Posterior vena cava (tissue), 2 donors: ENCODE data around the gene TSTD1. TPM values are rescaled to one million over a fixed set of nuclear protein-coding genes. Genes with fewer than 3 reads are reported as not detected.
A peak's percentile ranks its signal among the peaks of the same experiment; 100 is the strongest.
"Not testable (repeated sequence)": the region's sequence is repeated elsewhere in the genome, so short reads cannot be mapped to it uniquely, and the experiment has no call there.

Experiments
- DNase-seq: peaks from one replicate; pipeline ENCODE4 v3.0.0-alpha.2; 2020; ENCODE audit warnings: low spot score
- intact Hi-C, 2 donors: fragments of 100-400 bp; cut with DNase I; formaldehyde crosslinking; loops; one replicate each; pipeline versions ENCODE4 v1.14.1 to v1.14.2; 2022 to 2023
- total RNA-seq, 2 donors: library from RNA; stranded (reverse); fragmentation: NEBNext Ultra II Directional; extraction: Animal tissue kit (Norgen Biotek cat#: 25700); gene quantifications; one replicate each; pipeline ENCODE4 v1.2.1, GENCODE V29; 2021
- donor health status: DM: yes; HTN: yes; CAD: no.
- donor health status: DM: yes; HTN: yes; CAD: no.

Gene TSTD1
- total RNA-seq, 2 donors from 2014 or later = 4.5 to 12.5 TPM

GRCh38 chr1:161070761-161071160, 32.0 kb upstream of the TSTD1 start:
- intact Hi-C loops = no loop called here
- DNase-seq = no peak

DNA sequence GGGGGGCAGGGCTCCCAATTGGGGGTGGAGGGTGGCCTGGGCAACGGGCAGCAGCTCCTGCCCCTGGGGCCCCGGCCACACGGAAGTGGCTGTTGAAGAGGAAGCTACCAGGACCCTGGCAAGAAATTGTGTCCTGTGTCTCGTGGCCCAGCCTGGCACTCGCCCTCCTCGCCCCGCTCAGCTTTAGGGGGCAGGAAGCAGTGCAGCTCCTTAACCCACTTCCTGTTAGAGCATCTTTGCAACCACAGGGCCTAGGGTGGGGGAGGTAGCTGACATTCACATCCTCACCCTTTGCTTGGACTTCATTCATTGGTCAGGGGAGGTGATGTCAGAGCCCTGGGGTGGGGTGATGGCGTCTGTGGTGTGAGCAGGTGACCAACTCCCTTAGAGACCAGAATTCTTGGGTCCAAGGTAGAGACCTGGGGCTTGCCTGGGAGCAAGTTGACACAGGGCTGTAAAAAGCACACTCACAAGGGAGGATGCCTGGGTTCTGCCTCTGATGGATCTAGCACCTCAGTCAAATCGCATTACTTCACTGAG, 31.0 kb upstream of the TSTD1 start, which contains the start of gene ARHGAP30:
Gene ARHGAP30, minus strand, starts transcription at position 161 of the 540 bp plus-strand sequence. CDS start 267 bp downstream, outside the sequence.
- peak; percentile 93 for DNase-seq
- intact Hi-C loops = no loop called here

- DNase-seq = no peak
- intact Hi-C loops = no loop called here
Observed at GRCh38 chr1:161069241-161069640, 30.5 kb upstream of the TSTD1 start.

DNA sequence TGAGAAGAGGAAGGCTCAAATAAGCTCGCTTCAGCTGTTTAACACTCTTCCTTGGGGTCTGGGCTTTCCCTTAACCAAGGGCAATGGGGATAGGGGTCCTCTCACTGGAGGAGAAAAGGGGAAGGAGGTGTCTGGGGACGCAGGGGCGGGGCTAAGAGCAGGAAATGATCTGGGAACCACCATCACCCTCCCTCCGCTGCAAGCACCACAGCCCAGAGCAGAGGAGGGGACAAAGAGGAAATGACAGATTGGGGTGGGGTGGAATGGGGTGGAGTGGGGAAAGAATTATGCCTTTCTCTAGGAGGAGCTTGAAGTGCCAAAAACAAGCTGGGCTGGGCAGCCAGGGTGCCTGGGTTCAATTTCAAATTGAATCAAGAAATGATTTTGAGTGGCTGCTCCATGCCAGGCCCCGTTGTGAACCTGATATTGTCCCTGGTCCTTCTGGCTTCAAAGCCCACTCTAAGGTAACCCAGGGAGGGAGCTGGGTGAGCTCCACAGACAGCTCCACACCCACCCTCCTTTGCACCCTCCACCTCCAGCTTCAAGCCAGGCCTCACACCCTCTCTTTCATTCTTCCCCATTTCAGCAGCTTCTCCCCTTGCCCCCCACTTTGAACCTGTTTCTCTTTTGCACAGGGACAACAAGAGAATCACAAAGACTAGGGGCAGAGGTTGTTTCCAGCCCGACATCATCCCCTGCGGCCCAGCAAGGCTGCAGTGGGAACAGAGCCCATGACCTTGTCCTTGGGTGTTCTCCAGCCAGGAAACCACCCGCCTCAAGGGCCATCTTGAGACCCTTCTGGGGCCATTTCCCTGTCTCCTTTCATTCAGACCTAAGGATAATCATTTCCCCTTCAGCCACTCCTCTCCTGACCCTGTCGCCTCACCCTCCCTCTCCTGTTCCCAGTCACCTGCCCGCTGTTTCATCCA, 29.8 kb upstream of the TSTD1 start:
- intact Hi-C loops = no loop called here
- peak; percentile 91 for DNase-seq

- no peak for DNase-seq
- intact Hi-C loops = no loop called here
Observed at GRCh38 chr1:161066694-161067093, 27.9 kb upstream of the TSTD1 start.

GRCh38 chr1:161065681-161066080, 26.9 kb upstream of the TSTD1 start:
- intact Hi-C loops, DNase-seq: not testable (repeated sequence)

DNA sequence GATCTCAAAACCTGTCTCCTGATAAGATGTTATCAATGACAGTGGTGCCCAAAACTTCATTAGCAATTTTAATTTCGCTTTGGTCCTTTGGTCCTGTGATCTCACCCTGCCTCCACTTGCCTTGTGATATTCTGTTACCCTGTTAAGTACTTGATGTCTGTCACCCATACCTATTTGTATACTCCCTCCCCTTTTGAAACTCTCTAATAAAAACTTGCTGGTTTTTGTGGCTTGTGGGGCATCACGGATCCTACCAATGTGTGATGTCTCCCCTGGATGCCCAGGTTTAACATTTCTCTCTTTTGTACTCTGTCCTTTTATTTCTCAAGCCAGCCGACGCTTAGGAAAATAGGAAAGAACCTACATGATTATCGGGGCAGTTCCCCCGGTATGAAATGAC, 25.2 kb upstream of the TSTD1 start:
- intact Hi-C loops = not testable (repeated sequence)

GRCh38 chr1:161061419-161061818, 22.7 kb upstream of the TSTD1 start:
- intact Hi-C loops = no loop called here
- DNase-seq = no peak

More for the DNA sequence above, 25.2 kb upstream of the TSTD1 start:
- not testable (repeated sequence) for DNase-seq

- DNase-seq = no peak
- intact Hi-C loops = no loop called here
Observed at GRCh38 chr1:161059293-161059692, 20.5 kb upstream of the TSTD1 start.

DNA sequence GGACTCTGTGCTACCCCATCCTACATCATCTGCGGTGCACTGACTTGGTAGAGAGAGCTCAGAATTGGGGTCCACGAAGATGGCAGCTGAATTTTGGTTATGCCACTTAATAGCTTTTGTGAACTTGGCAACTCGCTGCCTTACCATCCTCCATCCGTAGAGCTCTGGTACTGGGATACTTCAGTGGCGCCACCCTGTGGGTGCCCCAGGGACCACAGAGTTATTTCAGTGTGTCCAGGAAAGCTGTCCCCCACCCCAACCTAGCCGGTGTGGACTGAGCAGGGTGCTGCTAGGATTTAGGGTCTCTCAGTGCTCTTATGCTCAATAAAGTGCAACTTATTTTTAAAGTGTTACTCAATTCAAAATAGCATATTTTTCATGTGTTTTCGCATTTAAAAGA, 16.0 kb upstream of the TSTD1 start:
- intact Hi-C loops = no loop called here
- DNase-seq = no peak

DNA sequence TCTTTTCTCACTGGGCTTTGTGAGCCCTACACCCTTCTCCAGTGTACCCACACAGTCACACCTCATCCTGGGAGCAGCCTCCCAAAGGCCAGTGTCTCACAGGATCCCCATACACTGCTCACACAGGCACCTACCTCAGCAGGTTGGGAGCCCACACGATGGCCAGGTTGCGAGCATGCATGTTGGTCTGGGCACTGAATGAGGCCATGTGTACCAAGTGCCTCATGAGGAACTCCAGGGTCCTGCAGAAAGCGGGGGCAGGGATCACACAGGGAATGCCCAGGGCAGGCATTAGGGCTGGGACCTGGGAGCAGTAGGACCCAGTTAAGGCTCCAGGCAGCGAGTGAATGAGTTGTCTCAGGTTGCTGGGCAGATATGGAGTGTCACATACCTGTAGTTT, 15.5 kb upstream of the TSTD1 start:
- no peak for DNase-seq
- intact Hi-C loops = no loop called here

DNA sequence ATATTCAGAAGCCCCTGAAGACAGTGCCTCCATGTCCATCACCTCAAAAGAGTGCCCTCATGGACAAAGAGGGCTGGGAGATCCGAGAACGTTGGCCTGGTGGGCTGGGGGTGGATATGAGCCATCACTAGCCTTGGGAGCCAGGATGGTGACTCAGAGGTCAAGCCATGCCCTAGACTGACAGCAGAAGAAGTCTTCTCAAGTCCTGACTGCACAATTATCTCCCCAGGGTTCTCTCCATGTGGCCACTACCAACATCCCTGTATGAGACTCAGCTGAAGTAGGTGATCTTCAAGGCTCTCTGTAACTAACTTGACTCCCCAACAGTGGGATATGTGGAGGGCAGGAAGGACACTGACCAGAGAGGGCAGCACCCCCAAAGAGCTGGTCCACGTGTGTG, 14.1 kb upstream of the TSTD1 start:
- intact Hi-C loops = no loop called here
- no peak for DNase-seq

DNA sequence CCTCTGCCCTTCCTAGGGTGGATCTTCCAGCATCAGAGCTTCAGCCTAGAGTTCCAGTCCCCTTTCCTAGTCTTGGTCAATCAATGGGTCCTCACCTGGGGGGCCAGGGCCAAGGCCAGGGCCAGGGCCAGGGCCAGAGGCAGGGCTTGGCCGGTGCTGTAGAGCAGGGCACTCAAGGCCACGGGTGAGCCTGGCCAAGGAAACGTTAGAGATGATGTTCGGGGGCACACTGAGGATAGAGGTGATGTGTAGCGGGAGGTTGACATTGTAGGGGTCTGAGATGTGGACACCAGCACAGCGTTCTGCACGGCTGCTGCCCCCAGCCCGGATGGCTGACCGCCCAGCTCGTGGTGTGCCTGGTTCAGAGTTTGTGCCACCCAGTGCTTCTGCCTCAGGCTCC, 12.5 kb upstream of the TSTD1 start:
- intact Hi-C loops = no loop called here
- DNase-seq = no peak

DNA sequence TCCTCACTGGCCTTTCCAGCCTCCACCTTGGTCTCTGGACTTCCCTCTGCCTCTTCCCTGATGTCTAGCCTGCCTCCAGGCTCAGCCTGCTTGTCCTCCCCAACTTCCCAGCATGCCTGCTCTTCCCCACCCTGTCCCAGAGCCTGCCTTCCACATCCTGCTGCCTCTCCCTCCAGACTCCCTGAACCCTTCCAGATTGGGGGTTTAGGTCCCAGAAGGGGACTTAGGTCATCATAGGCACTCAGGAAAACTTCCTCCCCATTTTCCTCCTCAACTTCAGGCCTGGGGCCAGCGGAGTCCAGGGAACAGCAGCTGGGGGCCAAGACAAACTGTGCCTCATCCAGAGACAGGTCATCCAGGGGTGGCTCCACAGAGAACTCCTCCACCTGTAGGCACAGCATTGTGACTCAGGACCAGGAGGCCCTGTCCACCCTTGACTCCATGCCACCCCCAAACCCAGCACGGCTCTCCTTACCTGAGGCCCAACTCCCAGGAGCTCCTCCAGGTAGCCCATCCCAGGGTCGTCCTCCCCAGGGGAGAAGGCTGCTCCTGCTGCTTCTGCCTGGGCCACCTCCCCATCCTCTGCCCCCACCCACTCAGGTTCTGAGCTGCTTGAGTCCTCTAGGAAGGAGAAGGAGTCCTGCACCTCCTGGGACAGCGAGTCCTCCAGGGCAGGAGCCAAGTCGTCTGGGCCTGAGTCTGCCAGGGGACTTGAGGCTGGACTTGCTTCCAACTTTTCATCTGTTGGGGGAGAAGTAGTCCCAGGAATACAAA, 10.4 kb upstream of the TSTD1 start:
- DNase-seq = no peak
- intact Hi-C loops = no loop called here

GRCh38 chr1:161047436-161048420, 9.0 kb upstream of the TSTD1 start:
- no peak for DNase-seq
- intact Hi-C loops = no loop called here

DNA sequence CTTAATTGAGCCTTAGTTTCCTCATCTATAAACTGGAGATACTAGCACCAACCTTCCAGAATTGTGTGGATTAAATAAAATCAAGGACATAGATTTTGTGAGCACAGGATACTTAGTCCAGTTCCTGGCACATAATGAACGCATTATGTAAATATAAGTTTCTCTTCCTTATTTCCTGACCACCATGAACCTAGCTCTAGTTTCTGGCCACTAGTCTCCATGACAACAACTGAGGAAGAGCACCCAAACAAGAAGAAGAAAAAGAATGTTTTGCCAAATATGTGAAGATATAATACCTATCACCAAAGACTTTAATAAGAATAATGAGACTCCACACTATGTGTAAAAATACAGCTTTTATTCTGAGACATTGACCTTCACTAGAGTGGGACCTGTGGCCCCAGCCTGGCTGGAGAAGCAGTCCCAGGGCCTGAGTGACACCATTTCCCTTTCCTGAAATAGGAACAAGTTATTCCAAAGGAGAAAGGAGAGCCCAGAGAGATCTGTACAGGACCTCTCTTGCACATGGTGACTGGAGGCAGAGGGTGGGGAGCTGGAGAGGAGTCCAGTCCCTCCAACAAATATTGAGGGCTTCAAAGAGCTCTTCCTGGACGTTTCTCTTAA, 8.0 kb upstream of the TSTD1 start:
- DNase-seq = no peak
- intact Hi-C loops = no loop called here

GRCh38 chr1:161045736-161046604, 7.2 kb upstream of the TSTD1 start, which contains the start of gene USF1:
Gene USF1 (minus strand): TSS chr1:161045977. CDS start chr1:161043275, 2,702 bp downstream.
- peak; percentile 97 for DNase-seq
- intact Hi-C loops = no loop called here
